ENCODE data around the gene RAB3D.
A peak's percentile ranks its signal among the peaks of the same experiment; 100 is the strongest.
"Not testable (repeated sequence)": the region's sequence is repeated elsewhere in the genome, so short reads cannot be mapped to it uniquely, and the experiment has no call there.

Gene RAB3D

DNA sequence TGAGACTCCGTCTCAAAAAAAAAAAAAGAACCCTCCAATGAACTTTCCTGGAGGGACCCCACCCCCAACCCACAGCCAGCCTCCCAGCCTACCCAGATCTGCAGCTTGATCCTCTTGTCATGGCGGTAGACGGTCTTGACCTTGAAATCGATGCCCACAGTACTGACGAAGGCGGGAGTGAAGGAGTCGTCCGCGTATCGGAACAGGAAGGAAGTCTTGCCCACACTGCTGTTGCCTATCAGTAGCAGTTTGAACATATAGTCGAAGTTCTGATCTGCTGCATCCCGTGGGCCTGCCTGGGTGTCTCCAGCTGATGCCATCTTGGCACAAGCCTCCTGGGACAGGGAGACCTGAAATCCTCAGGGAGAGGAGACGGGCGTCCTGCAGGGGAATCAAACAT is 2.4 kb downstream of the RAB3D start:
- no peak for DNase-seq

DNA sequence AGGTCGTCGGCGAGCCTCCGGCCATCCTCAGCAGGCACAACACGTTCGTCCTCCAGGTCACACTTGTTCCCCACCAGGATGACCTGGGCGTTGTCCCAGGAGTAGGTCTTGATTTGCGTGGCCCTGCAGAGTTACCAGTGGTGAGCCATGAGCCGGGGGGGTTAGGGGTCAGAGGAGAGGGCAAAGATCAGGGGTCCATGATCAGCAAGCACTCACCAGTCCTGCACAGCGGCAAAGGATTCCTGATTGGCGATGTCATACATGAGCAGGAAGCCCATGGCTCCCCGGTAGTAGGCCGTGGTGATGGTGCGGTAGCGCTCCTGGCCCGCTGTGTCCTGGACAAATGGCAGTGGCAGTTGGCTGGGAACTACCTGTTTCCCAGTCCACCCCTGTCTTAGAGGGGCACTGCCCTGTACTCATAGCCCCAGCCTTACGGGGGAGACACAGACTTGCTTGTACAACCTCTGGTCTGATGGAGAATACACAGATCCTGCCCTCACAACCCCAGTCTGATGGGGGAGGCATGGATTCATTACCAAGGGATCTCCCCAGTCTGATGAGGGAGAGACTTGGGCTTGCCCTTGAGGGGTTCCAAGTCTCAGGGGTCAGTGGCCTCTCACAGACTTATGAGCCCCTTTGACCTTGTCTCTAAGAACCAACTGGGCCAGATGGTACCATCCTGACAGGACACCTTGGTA is 3.9 kb downstream of the RAB3D start:
- no peak for DNase-seq

DNA sequence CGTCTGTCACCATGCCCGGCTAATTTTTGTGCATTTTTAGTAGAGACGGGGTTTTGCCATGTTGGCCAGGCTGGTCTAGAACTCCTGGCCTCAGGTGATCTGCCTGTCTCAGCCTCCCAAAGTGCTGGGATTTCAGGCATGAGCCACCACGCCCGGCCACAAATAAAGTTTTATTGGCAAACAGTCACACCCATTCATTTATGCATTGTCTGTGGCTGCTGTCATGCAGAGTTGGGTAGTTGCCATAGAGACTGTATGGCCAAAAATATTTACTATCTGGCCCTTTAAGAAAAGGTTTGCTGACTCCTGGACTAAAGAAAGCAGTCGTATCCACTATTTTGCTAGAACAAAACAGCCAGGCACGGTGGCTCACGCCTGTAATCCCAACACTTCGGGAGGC is 5.6 kb downstream of the RAB3D start:
- DNase-seq: not testable (repeated sequence)

DNA sequence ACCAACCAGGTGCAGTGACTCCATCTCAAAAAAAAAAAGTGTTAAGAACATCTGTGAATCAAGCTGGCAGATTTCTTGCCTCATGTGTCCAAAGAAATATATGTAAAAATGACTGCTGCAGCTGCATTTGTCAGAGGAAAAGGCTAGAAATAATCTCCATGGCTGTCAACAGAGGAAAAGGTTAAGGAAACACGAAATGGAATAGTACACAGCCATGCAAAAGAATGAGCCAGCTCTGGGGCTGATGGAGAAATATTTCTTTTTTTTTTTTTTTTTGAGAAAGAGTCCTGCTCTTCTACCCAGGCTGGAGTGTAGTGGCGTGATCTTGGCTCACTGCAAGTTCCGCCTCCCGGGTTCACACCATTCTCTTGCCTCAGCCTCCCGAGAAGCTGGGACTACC is 6.6 kb downstream of the RAB3D start:
- DNase-seq: no peak

DNA sequence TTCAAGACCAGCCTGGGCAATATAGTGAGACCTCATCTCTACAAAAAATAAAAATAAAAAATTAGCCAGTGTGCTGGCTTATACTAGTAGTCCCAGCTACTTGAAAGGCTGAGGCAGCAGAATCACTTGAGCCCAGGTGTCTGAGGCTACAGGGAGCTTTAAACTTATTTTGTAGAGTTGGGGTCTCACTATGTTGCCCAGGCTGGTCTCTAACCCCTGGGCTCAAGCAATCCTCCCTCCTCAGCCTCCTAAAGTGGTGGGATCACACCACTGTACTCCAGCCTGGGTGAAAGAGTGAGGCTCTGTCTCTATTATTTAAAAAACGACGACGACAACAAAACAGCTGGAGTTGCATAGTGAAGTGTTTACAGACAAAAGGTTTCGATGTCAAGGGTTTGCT is 8.0 kb downstream of the RAB3D start:
- DNase-seq: no peak

DNA sequence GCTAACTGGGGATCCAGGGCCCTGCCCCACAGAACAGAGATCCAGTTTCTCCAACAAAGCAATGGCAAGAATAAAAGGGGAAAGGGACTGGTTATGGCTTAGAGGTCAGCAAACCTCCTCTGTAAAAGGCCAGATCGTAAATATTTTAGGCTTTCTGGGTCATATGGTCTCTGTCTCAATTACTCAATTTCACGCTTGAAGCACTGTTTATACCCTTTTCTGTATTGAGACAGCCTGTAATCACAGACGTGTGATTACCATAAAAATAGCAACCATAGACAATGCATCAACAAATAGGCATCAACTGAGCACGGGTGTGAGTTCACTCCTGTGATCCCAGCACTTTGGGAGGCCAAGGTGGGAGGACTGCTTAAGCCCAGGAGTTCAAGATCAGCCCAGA is 9.3 kb downstream of the RAB3D start:
- no peak for DNase-seq

DNA sequence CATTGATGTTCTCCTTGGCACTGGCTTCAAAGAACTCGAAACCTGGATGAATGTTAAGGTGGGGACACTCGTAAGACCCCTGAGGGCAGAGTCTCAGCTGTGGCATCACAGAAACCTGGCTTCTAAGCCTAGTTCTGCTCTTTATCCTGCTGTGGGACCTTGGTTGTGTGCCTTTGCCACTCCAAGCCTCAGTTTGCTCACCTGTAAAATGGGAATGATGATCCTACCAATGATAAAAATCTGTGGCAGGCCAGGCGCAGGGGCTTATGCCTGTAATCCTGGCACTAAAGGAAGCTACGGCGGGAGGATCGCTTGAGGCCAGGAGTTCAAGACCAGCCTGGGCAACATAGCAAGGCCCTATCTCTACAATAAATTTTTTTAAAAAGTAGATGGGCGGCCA is 13.9 kb downstream of the RAB3D start:
- no peak for DNase-seq

DNA sequence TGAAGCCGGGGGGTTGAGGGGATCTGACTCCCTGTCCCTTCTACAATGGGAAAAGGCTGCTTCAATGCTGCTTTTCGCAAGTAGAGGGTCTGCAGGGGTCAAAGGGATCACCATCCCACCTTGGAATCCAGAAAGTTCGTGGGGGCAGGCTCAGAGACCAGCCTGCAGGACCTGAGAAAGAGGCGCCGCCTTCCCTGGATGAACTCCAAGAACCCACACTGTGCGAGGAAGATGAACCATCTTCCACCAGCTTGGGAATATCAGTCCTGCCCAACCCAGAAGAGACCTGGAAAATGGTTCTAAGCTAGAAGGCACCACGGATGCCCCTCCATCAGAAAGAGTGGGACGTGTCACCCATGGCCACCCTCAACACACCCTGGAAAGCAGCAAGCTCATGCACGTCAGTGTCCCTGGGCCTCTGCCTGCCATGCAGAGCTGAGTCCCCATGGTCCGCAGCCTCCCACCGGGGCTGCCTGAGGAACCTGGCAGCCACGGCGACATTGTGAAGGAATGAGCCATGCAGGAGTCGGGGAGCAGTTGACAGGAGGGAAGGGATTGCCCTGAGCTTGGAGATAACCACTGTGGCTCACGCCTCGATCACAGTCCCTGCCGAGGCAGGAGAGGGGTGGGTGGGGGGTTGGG is 14.6 kb downstream of the RAB3D start:
- DNase-seq: no peak

DNA sequence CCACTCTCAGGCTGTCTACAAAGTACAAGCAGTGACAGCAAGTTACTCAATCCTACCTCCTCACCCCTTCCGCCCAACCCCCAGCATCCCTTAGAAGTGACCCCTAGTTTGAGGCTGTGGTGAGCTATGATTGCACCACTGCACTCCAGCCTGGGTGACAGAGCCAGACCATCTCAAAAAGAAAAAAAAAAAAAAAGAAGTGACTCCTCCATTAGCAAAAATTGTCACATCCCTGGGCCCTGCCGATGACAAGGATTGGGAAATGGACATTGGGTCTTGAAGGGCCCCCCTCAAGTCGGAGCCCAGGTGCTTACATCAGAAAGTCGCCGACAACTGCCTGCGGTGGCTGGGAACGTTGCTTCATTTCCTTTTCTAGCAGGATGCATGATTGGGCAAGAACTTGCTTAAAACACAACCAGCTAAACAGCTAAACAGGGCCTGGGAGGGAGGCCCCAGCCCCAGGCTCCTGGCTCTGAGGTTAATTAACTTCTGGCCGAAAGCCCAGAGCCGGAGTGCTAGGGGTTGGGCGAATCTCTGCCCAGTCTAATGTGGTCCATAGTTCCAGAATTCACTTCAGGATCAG is 15.3 kb downstream of the RAB3D start:
- peak; percentile 48 for DNase-seq

DNA sequence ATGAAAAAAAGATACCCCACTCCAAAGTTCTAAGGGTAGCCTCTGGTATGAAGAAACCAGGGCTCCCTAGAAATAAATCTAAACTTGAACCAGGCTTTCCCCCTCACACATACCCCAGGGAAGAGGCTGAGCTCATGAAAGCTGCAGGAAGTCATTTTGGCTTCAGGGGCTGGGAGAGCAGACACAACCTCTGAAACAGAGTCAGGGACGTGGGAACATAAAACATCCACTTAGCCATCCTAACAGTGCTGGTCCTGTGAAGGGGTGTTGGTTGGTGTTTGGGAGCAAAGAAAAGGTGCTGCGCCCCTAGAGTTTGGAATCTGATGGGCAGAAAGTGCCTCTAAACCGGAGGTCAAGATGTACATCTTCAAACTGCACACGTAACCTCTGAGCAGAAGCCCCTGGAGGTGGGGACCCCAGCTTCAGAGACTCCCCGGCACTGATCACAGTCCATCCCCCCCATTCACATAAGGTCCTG is 15.8 kb downstream of the RAB3D start:
- DNase-seq: no peak

DNA sequence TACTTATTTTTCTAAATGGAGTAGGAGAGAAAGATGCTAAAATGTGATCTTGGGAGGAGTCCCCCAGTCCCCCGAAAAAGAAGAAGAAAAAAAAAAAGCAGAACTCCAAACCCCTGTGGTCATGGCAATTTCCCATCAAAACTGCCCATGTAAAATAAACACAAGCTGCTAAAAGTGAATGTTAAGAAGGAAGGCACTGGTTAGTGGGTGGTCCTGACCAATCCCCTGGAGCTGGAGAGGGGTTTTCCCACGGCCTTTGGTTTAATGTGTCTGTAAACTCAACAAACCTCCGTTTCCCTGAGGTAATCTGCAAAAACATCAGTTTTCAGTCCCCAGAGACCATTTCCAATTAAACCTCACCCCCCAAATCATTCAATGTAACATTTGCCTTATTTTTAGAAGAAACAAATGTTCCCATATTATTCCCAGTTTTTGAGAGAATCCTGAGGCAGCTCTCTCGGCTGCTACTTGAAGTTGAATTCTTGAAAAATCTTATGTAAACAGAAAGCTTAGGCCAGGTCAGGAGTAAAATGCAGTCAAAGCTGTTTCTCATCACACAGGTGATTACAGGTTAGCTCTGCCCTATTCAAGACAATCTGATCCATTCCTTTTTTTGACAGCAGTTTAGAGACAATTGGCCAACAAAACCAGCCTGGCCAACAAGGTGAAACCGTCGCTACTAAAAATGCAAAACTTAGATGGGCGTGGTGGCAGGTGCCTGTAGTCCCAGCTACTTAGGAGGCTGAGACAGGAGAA is 17.0 kb downstream of the RAB3D start:
- no peak for DNase-seq

DNA sequence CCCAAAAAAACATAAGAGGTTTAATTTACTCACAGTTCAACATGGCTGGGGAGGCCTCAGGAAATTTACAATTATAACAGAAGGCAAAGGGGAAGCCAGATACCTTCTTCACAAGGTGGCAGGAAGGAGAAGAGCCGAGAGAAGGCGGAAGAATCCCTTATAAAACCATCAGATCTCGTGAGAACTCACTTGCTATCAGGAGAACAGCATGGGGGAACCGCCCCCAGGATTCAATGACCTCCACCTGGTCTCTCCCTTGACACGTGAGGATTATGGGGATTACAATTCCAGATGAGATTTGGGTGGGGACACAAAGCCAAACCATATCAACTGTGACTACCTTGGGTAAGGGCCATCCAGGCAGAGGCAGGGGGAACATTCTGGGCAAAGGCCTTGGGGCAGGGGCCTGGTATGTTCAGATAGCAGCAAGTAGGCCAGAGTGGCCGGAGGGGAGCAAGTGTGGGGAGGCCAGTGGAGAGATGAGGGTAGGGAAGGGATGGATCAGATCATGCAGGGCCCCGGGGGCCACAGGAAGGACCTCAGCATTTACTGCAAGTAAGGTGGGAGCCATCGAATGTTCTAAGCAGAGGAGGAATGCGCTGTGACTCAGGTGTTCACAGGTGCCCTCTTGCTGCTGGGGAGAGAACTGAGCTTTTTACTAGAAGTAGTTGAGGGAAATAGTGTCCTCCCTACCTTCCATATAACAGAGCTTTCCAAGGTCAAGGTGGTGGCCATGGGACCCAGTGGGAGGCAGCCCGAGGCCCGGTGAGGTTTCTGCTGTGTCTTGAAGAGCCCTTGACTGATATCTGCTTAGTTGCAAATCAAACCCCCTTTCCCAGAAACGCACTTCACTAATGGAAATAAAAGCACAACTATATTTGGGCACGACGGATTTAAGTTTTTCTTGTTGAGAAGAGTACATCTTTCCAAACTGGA is 18.0 kb downstream of the RAB3D start:
- DNase-seq: no peak

DNA sequence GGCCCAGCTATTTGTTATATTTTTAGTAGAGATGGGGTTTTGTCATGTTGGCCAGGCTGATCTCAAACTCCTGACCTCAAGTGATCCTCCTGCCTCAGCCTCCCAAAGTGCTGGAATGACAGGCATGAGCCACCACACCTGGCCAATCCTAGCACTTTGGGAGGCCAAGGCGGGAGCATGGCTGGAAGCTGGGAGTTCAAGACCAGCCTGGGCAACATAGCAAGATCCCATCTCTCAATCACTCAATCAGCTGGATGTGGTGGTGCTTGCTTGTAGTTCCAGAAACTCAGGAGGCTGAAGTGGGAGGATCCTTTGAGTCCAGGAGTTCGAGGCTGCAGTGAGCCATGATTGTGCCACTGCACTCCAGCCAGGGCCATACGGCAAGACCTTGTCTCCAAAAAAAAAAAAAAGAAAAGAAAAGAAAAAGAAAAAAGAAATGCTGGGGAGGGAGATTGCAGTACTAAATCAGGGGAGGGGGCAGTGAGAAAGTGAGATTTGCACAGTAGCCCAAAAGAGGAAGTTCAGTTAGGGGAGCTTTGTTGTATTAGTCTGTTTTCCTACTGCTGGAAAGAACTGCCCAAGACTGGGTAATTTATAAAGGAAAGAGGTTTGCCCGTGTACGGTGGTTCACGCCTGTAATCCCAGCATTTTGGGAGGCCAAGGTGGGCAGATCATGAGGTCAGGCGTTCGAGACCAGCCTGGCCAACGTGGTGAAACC is 19.0 kb downstream of the RAB3D start:
- DNase-seq: not testable (repeated sequence)

DNA sequence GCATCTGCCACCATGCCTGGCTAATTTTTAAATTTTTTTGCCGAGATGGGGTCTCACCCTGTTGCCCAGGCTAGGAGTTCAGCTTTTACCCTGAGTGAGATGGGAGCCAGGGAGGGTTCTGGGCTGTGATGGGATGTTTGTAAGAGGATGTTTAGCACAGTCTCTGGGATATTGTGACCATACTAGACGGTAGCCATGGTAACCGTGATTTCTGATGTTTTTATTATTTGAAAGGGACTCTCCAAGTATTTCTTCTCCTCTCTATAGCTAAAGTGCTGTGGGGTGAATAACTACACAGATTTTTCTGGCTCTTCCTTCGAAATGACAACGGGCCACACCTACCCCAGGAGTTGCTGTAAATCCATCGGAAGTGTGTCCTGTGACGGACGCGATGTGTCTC is 33.1 kb downstream of the RAB3D start:
- no peak for DNase-seq

DNA sequence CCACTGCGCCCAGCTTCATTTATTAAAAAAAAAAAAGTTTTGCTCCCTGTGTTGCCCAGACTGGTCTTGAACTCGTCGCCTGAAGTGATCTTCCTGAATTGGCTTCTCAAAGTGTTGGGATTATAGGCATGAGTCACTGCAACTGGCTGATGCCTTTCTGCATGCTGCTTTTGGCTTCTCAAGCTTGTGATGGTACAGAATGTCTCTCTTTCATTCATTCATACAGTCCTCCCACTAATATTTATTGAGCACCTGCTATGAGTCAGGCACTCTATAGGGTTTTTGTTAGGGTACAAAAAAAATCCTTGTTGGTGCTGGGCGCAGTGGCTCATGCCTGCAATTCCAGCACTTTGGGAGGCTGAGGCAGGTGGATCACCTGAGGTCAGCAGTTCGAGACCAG is 34.5 kb downstream of the RAB3D start:
- DNase-seq: no peak

DNA sequence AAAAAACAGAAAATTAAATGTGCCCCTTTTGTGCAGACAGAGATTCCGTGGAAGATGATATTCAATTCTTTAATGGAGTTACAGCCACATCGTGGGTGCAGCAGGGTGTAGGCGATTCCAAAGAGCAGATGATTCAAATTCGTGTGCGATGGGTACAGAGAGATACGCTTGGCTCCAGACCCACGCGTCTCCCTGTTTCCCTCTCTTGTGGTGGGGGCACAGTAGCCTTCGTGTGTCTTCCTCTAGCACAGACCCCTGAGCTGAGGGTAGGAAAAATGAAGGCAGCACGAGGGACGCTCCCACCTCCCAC is 38.7 kb downstream of the RAB3D start:
- DNase-seq: no peak

DNA sequence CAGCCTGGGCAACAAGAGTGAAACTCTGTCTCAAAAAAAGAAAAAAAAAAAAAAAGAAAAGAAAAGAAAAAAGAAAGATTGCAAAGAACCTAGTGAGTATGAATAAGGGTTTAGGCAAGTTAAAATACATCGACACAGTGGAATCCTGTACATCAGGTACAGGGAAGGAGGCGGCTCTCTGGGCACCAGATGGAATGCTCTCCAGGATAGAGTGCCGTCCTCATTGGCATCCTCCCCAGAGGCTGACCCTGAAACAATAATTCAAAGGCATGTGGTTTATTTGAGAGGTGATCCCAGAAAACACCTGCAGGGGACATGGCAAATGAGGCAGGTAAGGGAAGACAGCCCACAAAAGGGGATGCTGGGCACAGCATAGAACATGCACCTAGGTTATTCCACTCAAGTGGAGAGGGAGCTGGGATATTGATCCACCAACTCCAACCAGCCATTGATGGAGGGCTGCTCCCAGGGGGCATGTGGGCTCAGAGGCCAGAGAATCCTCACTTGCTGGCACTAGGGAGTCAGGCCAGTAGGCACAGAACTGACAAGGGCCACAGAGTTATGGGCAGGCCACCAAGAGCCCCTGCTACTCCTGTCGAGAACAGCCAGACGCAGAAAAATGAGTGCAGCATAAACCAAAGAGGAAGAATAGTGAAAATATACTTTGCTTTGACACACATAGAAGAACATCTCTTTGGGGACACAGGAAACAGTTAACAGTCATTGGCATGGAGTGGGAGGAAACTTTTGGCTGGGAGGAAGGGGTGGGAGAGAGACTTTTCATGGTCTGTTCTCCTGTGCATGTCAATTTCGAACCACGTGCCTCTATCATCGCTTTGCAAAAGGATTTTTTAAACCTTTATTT is 39.3 kb downstream of the RAB3D start:
- DNase-seq: no peak

DNA sequence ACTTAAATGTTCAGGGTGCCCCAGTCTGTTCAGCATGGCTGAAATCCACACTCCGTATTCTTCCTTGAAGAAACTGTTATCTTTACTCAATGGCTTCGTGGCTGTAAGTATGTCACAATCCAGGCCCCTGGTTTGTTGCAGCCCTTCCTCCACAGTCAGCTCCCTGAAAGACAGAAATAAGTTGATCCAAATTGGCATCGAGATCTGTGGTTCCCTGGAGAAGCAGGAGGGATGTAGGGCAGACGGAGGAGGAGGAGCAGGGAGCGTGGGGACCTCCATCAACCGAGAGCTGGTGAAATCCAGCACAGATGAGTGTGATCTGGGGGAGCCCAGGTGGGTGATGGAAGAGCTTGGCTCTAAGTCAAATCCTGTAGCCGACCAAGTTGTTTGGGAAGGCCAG is 43.2 kb downstream of the RAB3D start:
- no peak for DNase-seq

DNA sequence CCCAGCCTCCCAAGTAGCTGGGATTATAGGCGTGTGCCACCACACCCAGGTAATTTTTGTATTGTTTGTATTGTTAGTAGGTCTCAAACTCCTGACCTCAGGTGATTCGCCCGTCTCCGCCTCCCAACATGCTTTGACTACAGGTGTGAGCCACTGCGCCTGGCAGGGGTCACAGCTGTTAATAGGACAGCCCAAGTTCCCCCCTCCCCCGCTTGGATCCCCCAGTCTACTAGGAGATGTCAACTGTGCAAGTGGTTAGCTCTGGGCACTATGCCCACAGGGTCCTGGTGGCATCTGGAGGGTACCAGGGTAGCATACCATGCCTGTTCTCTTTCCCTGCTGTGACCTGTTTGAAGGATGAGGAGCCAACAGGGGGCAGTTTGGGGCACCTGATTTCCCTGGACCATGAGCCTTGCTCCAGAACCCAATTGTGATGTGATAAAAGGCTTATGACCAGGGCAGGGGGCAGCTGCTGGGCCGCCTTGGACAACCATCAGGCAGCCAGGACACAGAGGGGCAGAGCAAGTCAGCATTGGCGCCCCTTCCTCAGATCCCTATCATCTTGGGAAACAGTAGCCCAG is 43.7 kb downstream of the RAB3D start, which contains the start of gene TSPAN16:
Gene TSPAN16 (plus strand): TSS at position 496 of the 581 bp plus-strand sequence. CDS start 138 bp downstream, outside the sequence.
- no peak for DNase-seq

DNA sequence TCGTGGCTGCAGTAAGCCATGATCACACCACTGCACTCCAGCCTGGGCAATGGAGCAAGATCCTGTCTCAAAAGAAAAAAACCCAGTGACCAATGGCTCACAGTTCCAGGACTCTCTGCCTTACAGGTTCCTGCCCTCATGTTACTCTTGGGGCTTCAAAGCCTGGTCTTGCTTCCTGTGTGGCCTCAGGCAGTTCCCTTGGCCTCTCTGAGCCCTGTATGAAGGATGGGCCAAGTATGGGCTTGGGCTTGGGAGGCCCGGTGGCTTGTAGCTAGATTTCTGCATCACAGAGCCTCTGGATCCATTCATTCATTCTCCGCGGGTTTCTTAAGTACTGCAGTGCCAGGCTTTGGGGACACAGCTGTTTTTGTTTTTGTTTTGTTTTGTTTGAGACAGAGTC is 44.3 kb downstream of the RAB3D start:
- DNase-seq: no peak
